B cell (primary cell): ENCODE measurements around the gene MSL3. TPM values are rescaled to one million over a fixed set of nuclear protein-coding genes. Genes with fewer than 3 reads are reported as not detected.
A peak's percentile ranks its signal among the peaks of the same experiment; 100 is the strongest.

ENCODE experiments used
- ATAC-seq: fragments of 200-7000 bp; cut with Tn5 transposase; one replicate; pipeline ENCODE4 v1.10.0; 2021; ENCODE audit warnings: low read depth, mild to moderate bottlenecking, moderate number of reproducible peaks, moderate library complexity
- CTCF ChIA-PET: fragments of 350-600 bp; sonication (Branson Sonifier 250); formaldehyde crosslinking; loops from one replicate; lab custom pipeline; 2021; ENCODE audit warnings: antibody characterized with exemption, inconsistent platforms; lab: Charles Lee
- POLR2A ChIA-PET: fragments of 350-600 bp; sonication (Branson Sonifier 250); formaldehyde crosslinking; loops from one replicate; lab custom pipeline; 2021; ENCODE audit warnings: antibody characterized with exemption; lab: Charles Lee
- DNase-seq: peaks from one replicate; pipeline ENCODE4 v3.0.0; 2013
- H2AFZ ChIP-seq: 2 replicates; pipeline ENCODE4 v1.6.1; 2012; ENCODE audit warnings: mild to moderate bottlenecking, low read depth, low read length; ENCODE audit not compliant: insufficient read depth, poor library complexity, severe bottlenecking
- H3K27ac ChIP-seq, 2 donors: 1 replicate in 1 of 2; 2 replicates in 1 of 2; pipeline ENCODE4 v1.5.1; 2012 to 2013; ENCODE audit warnings: low read length in 2 of 2, mild to moderate bottlenecking in 2 of 2, moderate library complexity in 1 of 2
- H3K27me3 ChIP-seq, 4 experiments: fragments of 200-600 bp in 1 of 4; sonication (generic) in 1 of 4; replicated peaks in 1 of 4; 1 replicate in 2 of 4; 2 replicates in 2 of 4; pipeline versions ENCODE4 v1.6.1 to v1.7.0; 2013 to 2016; ENCODE audit warnings: low read length in 3 of 4, mild to moderate bottlenecking in 2 of 4, mixed read lengths in 1 of 4, moderate library complexity in 1 of 4; ENCODE audit not compliant: insufficient read depth in 4 of 4, control insufficient read depth in 3 of 4; ENCODE audit errors: control extremely low read depth in 1 of 4
- H3K36me3 ChIP-seq, 2 experiments: replicated peaks in 1 of 2; 1 replicate in 1 of 2; 2 replicates in 1 of 2; pipeline versions ENCODE4 v1.6.1 to v1.7.1; 2013; ENCODE audit warnings: low read length in 1 of 2; ENCODE audit not compliant: insufficient read depth in 2 of 2, control insufficient read depth in 1 of 2; ENCODE audit errors: control extremely low read depth in 1 of 2, extremely low read depth in 1 of 2
- H3K4me1 ChIP-seq, 2 donors: fragments of 200-600 bp in 1 of 2; sonication (generic) in 1 of 2; 1 replicate in 1 of 2; 2 replicates in 1 of 2; pipeline versions ENCODE4 v1.5.1 to v1.6.1; 2013 to 2017; ENCODE audit warnings: low read length in 2 of 2; ENCODE audit not compliant: control insufficient read depth in 2 of 2, insufficient read depth in 2 of 2
- H3K4me2 ChIP-seq: replicated peaks from 2 replicates; pipeline ENCODE3; 2012; ENCODE audit warnings: mild to moderate bottlenecking, low read depth, low read length; ENCODE audit not compliant: poor library complexity, severe bottlenecking
- H3K4me3 ChIP-seq, 5 experiments: fragments of 200-600 bp in 1 of 5; sonication (generic) in 1 of 5; 1 replicate in 3 of 5; 2 replicates in 2 of 5; pipeline versions ENCODE4 v1.5.1 to v1.7.0; 2011 to 2016; ENCODE audit warnings: low read length in 4 of 5, mild to moderate bottlenecking in 4 of 5, low read depth in 2 of 5, control low read depth in 1 of 5, moderate library complexity in 1 of 5; ENCODE audit not compliant: insufficient read depth in 1 of 5; ENCODE audit errors: control extremely low read depth in 1 of 5, extremely low read depth in 1 of 5
- H3K79me2 ChIP-seq: fragments of 200-600 bp; sonication (generic); one replicate; pipeline ENCODE4 v1.6.0; 2016; ENCODE audit warnings: low read length; ENCODE audit not compliant: control insufficient read depth, insufficient read depth
- H3K9ac ChIP-seq: fragments of 200-600 bp; sonication (generic); 2 replicates; pipeline ENCODE4 v1.6.1; 2017; ENCODE audit warnings: mild to moderate bottlenecking, low read length, moderate library complexity
- H3K9me3 ChIP-seq, 3 donors: one replicate each; pipeline versions ENCODE4 v1.6.1 to v1.7.1; 2013; ENCODE audit warnings: low read length in 2 of 3; ENCODE audit not compliant: control insufficient read depth in 2 of 3, insufficient read depth in 1 of 3; ENCODE audit errors: control extremely low read depth in 1 of 3
- H4K20me1 ChIP-seq: 2 replicates; pipeline ENCODE4 v1.6.0; 2012; ENCODE audit warnings: mild to moderate bottlenecking, low read length; ENCODE audit not compliant: insufficient read depth, control insufficient read depth, poor library complexity, severe bottlenecking
- H3K27ac Mint-ChIP-seq: one replicate; pipeline ENCODE4 v1.8.0; 2021; ENCODE audit warnings: mixed read lengths
- H3K27me3 Mint-ChIP-seq: one replicate; pipeline ENCODE4 v1.8.0; 2021; ENCODE audit warnings: mixed read lengths
- H3K4me1 Mint-ChIP-seq: one replicate; pipeline ENCODE4 v1.8.0; 2021; ENCODE audit warnings: mixed read lengths
- H3K4me3 Mint-ChIP-seq: one replicate; pipeline ENCODE4 v1.8.0; 2021; ENCODE audit warnings: mixed read lengths
- H3K9me3 Mint-ChIP-seq: one replicate; pipeline ENCODE4 v1.8.0; 2022; ENCODE audit warnings: mixed read lengths; ENCODE audit not compliant: insufficient read depth
- EZH2 ChIP-seq: IDR thresholded peaks from 2 replicates; pipeline ENCODE4 v1.6.1; 2012; ENCODE audit warnings: borderline replicate concordance, low read depth, mild to moderate bottlenecking, moderate library complexity, low read length; ENCODE audit not compliant: insufficient read depth, poor library complexity, severe bottlenecking
- WGBS: methylation state at CpG from one replicate; pipeline ENCODE4 v1.1.5; 2013; ENCODE audit warnings: missing lambda C conversion rate; ENCODE audit not compliant: insufficient coverage; 5-methylcytosine and 5-hydroxymethylcytosine counted together
- intact Hi-C: fragments of 100-400 bp; cut with micrococcal nuclease; formaldehyde crosslinking; loops from one replicate; pipeline ENCODE4 v1.10.0; 2022
- polyA plus RNA-seq: library from polyadenylated mRNA; depleted of rRNA; stranded (reverse); fragments of >200 nt; gene quantifications from 2 replicates; pipeline ENCODE4 v1.2.3, GENCODE V29; 2012
- total RNA-seq, 2 donors: library from RNA; stranded (reverse); fragments of 120-200 nt in 1 of 2; gene quantifications; 1 replicate in 1 of 2; 2 replicates in 1 of 2; pipeline versions ENCODE4 v1.2.3 to v1.2.4, GENCODE V29; 2013 to 2022
- TF ChIP-seq, protein P1 (sequence below): fragments of 200-600 bp; IDR thresholded peaks from one replicate; pipeline ENCODE4 v1.8.0; 2022; ENCODE audit warnings: antibody characterized with exemption, mild to moderate bottlenecking

The MSL3 gene
- total and polyA plus RNA-seq, 2 donors (not counting 1 experiment from before 2014, with no cell fraction given): 76.3 to 88.7 TPM

DNA sequence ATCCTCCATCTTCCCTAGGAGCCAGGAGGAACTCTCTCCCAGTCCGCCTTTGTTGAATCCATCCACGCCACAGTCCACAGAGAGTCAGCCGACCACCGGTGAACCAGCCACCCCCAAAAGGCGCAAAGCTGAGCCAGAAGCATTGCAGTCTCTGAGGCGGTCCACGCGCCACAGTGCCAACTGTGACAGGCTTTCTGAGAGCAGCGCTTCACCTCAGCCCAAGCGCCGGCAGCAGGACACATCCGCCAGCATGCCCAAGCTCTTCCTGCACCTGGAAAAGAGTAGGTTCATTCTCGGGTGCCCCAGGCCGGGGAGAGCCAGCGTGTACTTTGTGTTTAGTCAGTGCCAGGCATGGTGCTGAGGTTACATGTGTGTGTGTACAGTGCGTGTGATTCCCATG, 7.4 kb downstream of the MSL3 start:
- H3K27me3 ChIP-seq: no peaks in the 10 kb centered on the region
- Mint-ChIP-seq H3K9me3 (no peaks in the 10 kb centered on the region), H3K27me3 (no peaks in the 10 kb centered on the region), H3K27ac (no peak overlapping the region), H3K4me1 (peaks cover 67% of the 10 kb centered on the region), H3K4me3 (no peak overlapping the region)
- no peaks in the 10 kb centered on the region for H4K20me1 ChIP-seq
- DNase-seq (no peak), ATAC-seq (no peak)
- peaks cover 21 to 42% of the 10 kb centered on the region in 2 donors for H3K4me1 ChIP-seq
- POLR2A ChIA-PET: no interaction called here
- no peak overlapping the region for H2AFZ ChIP-seq
- H3K27ac ChIP-seq: no peak overlapping the region
- intact Hi-C loops: no loop called here
- H3K4me3 ChIP-seq: no peak overlapping the region
- H3K9me3 ChIP-seq: no peaks in the 10 kb centered on the region
- CTCF ChIA-PET: interaction anchor here (1.0 kb wide), 1 partner anchor 8 kb away, joined by 3 read pairs; no protein-coding TSS in a partner anchor
- H3K79me2 ChIP-seq: peaks cover 8% of the 10 kb centered on the region
- peaks cover 1 to 73% of the 10 kb centered on the region in 2 experiments for H3K36me3 ChIP-seq
- TF ChIP-seq EZH2: no peak
- TF ChIP-seq, protein P1, sequence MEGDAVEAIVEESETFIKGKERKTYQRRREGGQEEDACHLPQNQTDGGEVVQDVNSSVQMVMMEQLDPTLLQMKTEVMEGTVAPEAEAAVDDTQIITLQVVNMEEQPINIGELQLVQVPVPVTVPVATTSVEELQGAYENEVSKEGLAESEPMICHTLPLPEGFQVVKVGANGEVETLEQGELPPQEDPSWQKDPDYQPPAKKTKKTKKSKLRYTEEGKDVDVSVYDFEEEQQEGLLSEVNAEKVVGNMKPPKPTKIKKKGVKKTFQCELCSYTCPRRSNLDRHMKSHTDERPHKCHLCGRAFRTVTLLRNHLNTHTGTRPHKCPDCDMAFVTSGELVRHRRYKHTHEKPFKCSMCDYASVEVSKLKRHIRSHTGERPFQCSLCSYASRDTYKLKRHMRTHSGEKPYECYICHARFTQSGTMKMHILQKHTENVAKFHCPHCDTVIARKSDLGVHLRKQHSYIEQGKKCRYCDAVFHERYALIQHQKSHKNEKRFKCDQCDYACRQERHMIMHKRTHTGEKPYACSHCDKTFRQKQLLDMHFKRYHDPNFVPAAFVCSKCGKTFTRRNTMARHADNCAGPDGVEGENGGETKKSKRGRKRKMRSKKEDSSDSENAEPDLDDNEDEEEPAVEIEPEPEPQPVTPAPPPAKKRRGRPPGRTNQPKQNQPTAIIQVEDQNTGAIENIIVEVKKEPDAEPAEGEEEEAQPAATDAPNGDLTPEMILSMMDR: no peak
- H3K4me2 ChIP-seq: no peak overlapping the region
- 97% methylated on average over 13 of the region's 16 CpGs for WGBS
- H3K9ac ChIP-seq: no peak overlapping the region

DNA sequence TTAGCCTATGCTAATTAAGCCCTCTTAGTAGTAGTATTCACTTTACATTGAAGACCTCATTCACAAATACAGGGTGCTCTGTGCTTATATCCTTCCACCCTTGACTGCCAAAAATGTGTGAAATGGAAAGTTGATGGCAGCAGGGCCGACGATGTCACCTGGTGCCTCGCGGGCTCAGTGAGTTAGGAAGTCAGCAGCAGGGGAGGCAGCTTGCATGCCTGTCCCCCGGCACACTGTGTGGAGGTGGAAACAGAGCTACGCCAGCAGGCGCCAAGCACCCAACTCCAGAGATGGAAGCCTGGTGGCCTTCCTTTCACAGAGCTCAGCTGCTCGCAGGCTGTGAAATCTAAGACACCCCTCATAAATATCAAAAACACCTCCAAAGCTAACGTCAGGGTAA, 8.4 kb downstream of the MSL3 start:
- Histone ChIP-seq H3K27ac (no peak overlapping the region), H3K36me3 (peaks cover 1 to 75% of the 10 kb centered on the region in 2 experiments), H3K9ac (no peak overlapping the region), H2AFZ (no peak overlapping the region), H3K27me3 (no peaks in the 10 kb centered on the region), H3K4me1 (peaks cover 14 to 38% of the 10 kb centered on the region in 2 donors), H3K79me2 (peaks cover 8% of the 10 kb centered on the region), H3K9me3 (no peaks in the 10 kb centered on the region), H3K4me2 (no peak overlapping the region), H3K4me3 (no peak overlapping the region), H4K20me1 (no peaks in the 10 kb centered on the region)
- no peak overlapping the region for H3K4me3 Mint-ChIP-seq
- ChIA-PET CTCF (interaction anchor here (0.7 to 1.3 kb wide), 3 partner anchors 9 to 14 kb away, joined by 3 read pairs; no protein-coding TSS in a partner anchor), POLR2A (no interaction called here)
- ATAC-seq (no peak), DNase-seq (no peak)
- H3K27ac Mint-ChIP-seq: peak overlapping the region; percentile 34
- H3K9me3 Mint-ChIP-seq: no peaks in the 10 kb centered on the region
- no peaks in the 10 kb centered on the region for H3K27me3 Mint-ChIP-seq
- H3K4me1 Mint-ChIP-seq: peaks cover 60% of the 10 kb centered on the region
- WGBS: 76% methylated on average over 3 of the region's 9 CpGs
- intact Hi-C loops: no loop called here
- TF ChIP-seq, protein P1: no peak
- TF ChIP-seq EZH2: no peak
